CD4-positive, alpha-beta memory T cell (primary cell): ENCODE results near the gene FAM171A1. TPM values are rescaled to one million over a fixed set of nuclear protein-coding genes. Genes with fewer than 3 reads are reported as not detected.
"Not testable (repeated sequence)": the region's sequence is repeated elsewhere in the genome, so short reads cannot be mapped to it uniquely, and the experiment has no call there.

Experiments
- CTCF ChIA-PET: fragments of 350-600 bp; sonication (Branson Sonifier 250); formaldehyde crosslinking; loops from one replicate; lab custom pipeline; 2021; ENCODE audit warnings: inconsistent platforms; ENCODE audit not compliant: partially characterized antibody; lab: Charles Lee
- POLR2A ChIA-PET: fragments of 350-600 bp; sonication (Branson Sonifier 250); formaldehyde crosslinking; loops from one replicate; lab custom pipeline; 2021; ENCODE audit not compliant: partially characterized antibody; lab: Charles Lee
- DNase-seq, 5 donors: peaks; one replicate each; pipeline versions ENCODE4 v3.0.0 to v3.0.0-alpha.2; 2020 to 2022; ENCODE audit warnings: mixed read lengths in 1 of 5
- H3K27ac ChIP-seq: one replicate; pipeline ENCODE4 v1.7.0; 2013; ENCODE audit warnings: low read depth, low read length
- H3K27me3 ChIP-seq: 2 replicates; pipeline ENCODE4 v1.7.0; 2013; ENCODE audit warnings: mild to moderate bottlenecking, low read length, moderate library complexity; ENCODE audit not compliant: insufficient read depth
- H3K36me3 ChIP-seq: 2 replicates; pipeline ENCODE4 v1.7.0; 2013; ENCODE audit warnings: mild to moderate bottlenecking, low read length, moderate library complexity; ENCODE audit not compliant: insufficient read depth
- H3K4me1 ChIP-seq: 2 replicates; pipeline ENCODE4 v1.7.0; 2013; ENCODE audit warnings: mild to moderate bottlenecking, low read length, moderate library complexity; ENCODE audit not compliant: insufficient read depth
- H3K4me3 ChIP-seq, 2 donors: one replicate each; pipeline ENCODE4 v1.7.0; 2013; ENCODE audit warnings: low read length in 2 of 2, mild to moderate bottlenecking in 1 of 2
- H3K9me3 ChIP-seq, 2 donors: one replicate each; pipeline ENCODE4 v1.7.0; 2013; ENCODE audit warnings: low read length in 2 of 2, control low read depth in 1 of 2; ENCODE audit not compliant: control insufficient read depth in 1 of 2
- H3K27ac Mint-ChIP-seq, 7 donors: one replicate each; pipeline ENCODE4 v1.8.0; 2020 to 2021; ENCODE audit warnings: mixed read lengths in 7 of 7, mild to moderate bottlenecking in 6 of 7, inconsistent platforms in 3 of 7, moderate library complexity in 3 of 7
- H3K27me3 Mint-ChIP-seq, 2 donors: one replicate each; pipeline ENCODE4 v1.8.0; 2020 to 2021; ENCODE audit warnings: mixed read lengths in 2 of 2
- H3K36me3 Mint-ChIP-seq, 2 donors: one replicate each; pipeline ENCODE4 v1.8.0; 2020 to 2021; ENCODE audit warnings: mixed read lengths in 2 of 2, inconsistent platforms in 1 of 2, mild to moderate bottlenecking in 1 of 2
- H3K4me1 Mint-ChIP-seq, 4 donors: one replicate each; pipeline ENCODE4 v1.8.0; 2020 to 2021; ENCODE audit warnings: mixed read lengths in 4 of 4, mild to moderate bottlenecking in 1 of 4
- H3K4me3 Mint-ChIP-seq, 8 donors: one replicate each; pipeline ENCODE4 v1.8.0; 2020 to 2021; ENCODE audit warnings: mixed read lengths in 8 of 8, mild to moderate bottlenecking in 7 of 8, moderate library complexity in 6 of 8, inconsistent platforms in 3 of 8
- H3K9me3 Mint-ChIP-seq, 8 donors: one replicate each; pipeline ENCODE4 v1.8.0; 2020 to 2021; ENCODE audit warnings: mixed read lengths in 8 of 8, mild to moderate bottlenecking in 5 of 8, inconsistent platforms in 3 of 8, moderate library complexity in 1 of 8
- intact Hi-C: fragments of 100-400 bp; cut with micrococcal nuclease; formaldehyde crosslinking; loops from one replicate; pipeline ENCODE4 v1.15.1; 2023
- polyA plus RNA-seq, 2 donors: library from polyadenylated mRNA; unstranded; fragments of 300-500 nt; fragmentation: Illumina TruSeq; gene quantifications; one replicate each; pipeline ENCODE4 v1.2.3, GENCODE V29; 2021
- total RNA-seq, 2 experiments: library from RNA; stranded (reverse); gene quantifications; one replicate each; pipeline ENCODE4 v1.2.3, GENCODE V29; 2021

The FAM171A1 gene
- total and polyA plus RNA-seq, 4 experiments from 2014 or later = 7.1 to 10.6 (median 8.6) TPM

- H3K27me3 Mint-ChIP-seq = peaks cover 14 to 25% of the 10 kb centered on the region in 2 donors
- H3K27ac Mint-ChIP-seq, H3K9me3 ChIP-seq, H3K4me3 ChIP-seq, H3K36me3 Mint-ChIP-seq, H3K4me1 ChIP-seq, H3K9me3 Mint-ChIP-seq, H3K36me3 ChIP-seq, H3K4me1 Mint-ChIP-seq, intact Hi-C loops, POLR2A ChIA-PET, DNase-seq, H3K4me3 Mint-ChIP-seq, H3K27me3 ChIP-seq, H3K27ac ChIP-seq, CTCF ChIA-PET: not testable (repeated sequence)
Observed at GRCh38 chr10:15388172-15388571, 17.1 kb upstream of the FAM171A1 start.

GRCh38 chr10:15387021-15387420 is 15.9 kb upstream of the FAM171A1 start:
- Mint-ChIP-seq H3K4me1 (no peaks in the 10 kb centered on the region), H3K9me3 (peaks cover 0 to 2% (median 0%) of the 10 kb centered on the region in 8 donors), H3K27me3 (peaks cover 17 to 25% of the 10 kb centered on the region in 2 donors), H3K4me3 (no peak overlapping the region), H3K36me3 (no peaks in the 10 kb centered on the region), H3K27ac (no peak overlapping the region)
- intact Hi-C loops = no loop called here
- no peaks in the 10 kb centered on the region for H3K36me3 ChIP-seq
- H3K27me3 ChIP-seq = no peaks in the 10 kb centered on the region
- H3K4me3 ChIP-seq = no peak overlapping the region
- no peak overlapping the region for H3K27ac ChIP-seq
- no peak for DNase-seq
- POLR2A ChIA-PET = no interaction called here
- CTCF ChIA-PET = no interaction called here
- no peaks in the 10 kb centered on the region for H3K4me1 ChIP-seq
- H3K9me3 ChIP-seq = no peaks in the 10 kb centered on the region

DNA sequence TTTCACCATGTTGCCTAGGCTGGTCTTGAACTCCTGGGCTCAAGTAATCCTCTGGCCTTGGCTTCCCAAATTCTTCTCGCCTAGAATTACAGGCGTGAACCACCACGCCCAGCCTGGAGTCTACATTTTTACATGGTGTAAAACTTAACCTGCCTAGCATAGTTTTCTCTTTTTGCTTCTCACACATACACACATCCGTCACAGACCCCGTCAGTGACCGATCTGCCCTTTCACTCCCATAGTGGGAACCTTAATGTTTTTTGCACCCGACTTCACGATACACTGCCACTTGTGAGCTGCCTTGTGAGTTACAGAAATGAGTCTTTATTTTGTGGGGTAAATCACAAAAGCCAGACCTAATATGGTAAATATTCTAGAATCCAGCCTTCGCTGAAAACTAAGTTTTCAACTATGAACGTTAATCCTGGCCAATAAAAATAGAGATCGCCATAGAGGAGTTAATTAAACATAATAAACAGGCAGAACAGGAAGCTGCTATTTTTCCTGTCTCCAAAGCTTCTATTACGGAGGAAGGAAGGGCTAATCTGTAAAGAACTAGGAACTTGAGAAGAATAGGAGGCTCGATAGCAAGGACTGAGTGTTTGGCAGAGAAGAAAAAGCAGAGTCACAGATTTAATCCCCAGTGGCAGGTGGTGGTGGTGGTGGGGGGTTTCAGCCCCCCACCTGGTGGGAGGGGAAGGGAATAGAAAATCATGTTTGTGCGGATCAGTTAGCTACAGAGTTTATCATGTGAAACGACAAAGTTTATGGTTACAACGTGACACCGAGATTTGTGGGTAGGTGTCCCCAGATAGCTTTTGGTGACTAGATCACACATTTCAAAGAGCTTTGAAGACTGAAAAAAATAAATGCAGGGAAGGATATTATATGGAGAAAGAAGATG is 14.7 kb upstream of the FAM171A1 start:
- no peak for DNase-seq
- H3K9me3 ChIP-seq = no peaks in the 10 kb centered on the region
- no peak overlapping the region for H3K4me3 Mint-ChIP-seq
- no peaks in the 10 kb centered on the region for H3K36me3 Mint-ChIP-seq
- H3K4me3 ChIP-seq = no peak overlapping the region
- CTCF ChIA-PET = interaction anchor here (0.6 kb wide), 1 partner anchor 38 kb away, joined by 3 read pairs; no protein-coding TSS in a partner anchor
- no peaks in the 10 kb centered on the region for H3K4me1 Mint-ChIP-seq
- H3K27me3 Mint-ChIP-seq = peaks cover 24 to 33% of the 10 kb centered on the region in 2 donors
- H3K27ac Mint-ChIP-seq = no peak overlapping the region
- peaks cover 0 to 2% (median 0%) of the 10 kb centered on the region in 8 donors for H3K9me3 Mint-ChIP-seq
- no peaks in the 10 kb centered on the region for H3K36me3 ChIP-seq
- POLR2A ChIA-PET = no interaction called here
- intact Hi-C loops = no loop called here
- H3K4me1 ChIP-seq = no peaks in the 10 kb centered on the region
- no peak overlapping the region for H3K27ac ChIP-seq
- no peaks in the 10 kb centered on the region for H3K27me3 ChIP-seq

DNA sequence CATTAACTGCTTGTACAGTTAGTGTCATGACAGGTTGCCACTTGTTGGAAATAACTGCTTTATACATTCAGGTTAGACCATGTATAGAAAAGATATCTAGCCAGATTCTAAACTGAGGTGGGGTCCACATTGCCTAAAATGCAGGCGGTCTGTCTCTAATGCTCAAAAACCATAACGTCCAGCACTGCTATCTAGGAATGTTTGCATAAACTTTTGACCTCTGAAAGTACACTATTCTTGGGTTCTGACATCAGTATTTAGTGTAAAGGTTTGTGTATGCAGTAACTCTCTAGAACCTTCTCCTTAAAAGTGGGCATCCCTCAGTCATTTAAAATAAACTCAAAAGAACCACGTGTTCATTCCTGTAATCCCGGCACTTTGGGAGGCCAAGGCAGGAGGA is 10.3 kb upstream of the FAM171A1 start:
- intact Hi-C loops = no loop called here
- Histone ChIP-seq H3K4me1 (no peaks in the 10 kb centered on the region), H3K27me3 (peaks cover 9% of the 10 kb centered on the region), H3K36me3 (no peaks in the 10 kb centered on the region), H3K9me3 (no peaks in the 10 kb centered on the region), H3K4me3 (no peak overlapping the region), H3K27ac (no peak overlapping the region)
- ChIA-PET POLR2A (interaction anchor here (0.7 kb wide), 1 partner anchor 1943 kb away, joined by 3 read pairs; no protein-coding TSS in a partner anchor), CTCF (no interaction called here)
- no peak overlapping the region for H3K27ac Mint-ChIP-seq
- DNase-seq = no peak
- H3K4me1 Mint-ChIP-seq = no peaks in the 10 kb centered on the region
- H3K27me3 Mint-ChIP-seq = peaks cover 36 to 37% of the 10 kb centered on the region in 2 donors
- H3K4me3 Mint-ChIP-seq = no peak overlapping the region
- H3K36me3 Mint-ChIP-seq = no peaks in the 10 kb centered on the region
- H3K9me3 Mint-ChIP-seq = peaks cover 0 to 2% (median 0%) of the 10 kb centered on the region in 8 donors

DNA sequence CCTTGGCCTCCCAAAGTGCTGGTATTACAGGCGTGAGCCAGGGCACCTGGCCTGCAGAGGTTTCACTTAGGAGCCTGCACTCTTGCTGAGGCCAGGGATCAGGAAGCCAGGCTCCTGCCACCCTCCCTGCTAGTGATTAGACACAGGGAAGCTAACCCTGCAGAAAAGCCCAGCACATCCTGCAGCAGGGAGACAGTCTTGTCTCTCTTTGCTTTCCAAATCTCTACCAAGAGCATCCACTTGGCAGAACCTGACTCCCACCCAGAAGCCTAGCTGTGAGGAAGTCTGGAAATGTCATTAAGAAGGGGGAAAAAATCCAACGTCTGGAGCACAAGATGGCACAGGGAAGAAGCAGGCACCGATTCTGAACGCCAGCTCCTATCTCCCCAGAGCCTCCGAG is 8.0 kb upstream of the FAM171A1 start:
- H3K4me3 ChIP-seq = no peak overlapping the region
- H3K36me3 Mint-ChIP-seq = no peaks in the 10 kb centered on the region
- intact Hi-C loops = no loop called here
- no peak for DNase-seq
- ChIA-PET CTCF (no interaction called here), POLR2A (no interaction called here)
- no peaks in the 10 kb centered on the region for H3K36me3 ChIP-seq
- no peak overlapping the region for H3K27ac Mint-ChIP-seq
- no peaks in the 10 kb centered on the region for H3K4me1 ChIP-seq
- no peaks in the 10 kb centered on the region for H3K4me1 Mint-ChIP-seq
- H3K27me3 ChIP-seq = peaks cover 9% of the 10 kb centered on the region
- no peak overlapping the region for H3K4me3 Mint-ChIP-seq
- no peaks in the 10 kb centered on the region for H3K9me3 Mint-ChIP-seq
- H3K27me3 Mint-ChIP-seq = peaks cover 24 to 28% of the 10 kb centered on the region in 2 donors
- no peak overlapping the region for H3K27ac ChIP-seq
- H3K9me3 ChIP-seq = no peaks in the 10 kb centered on the region

GRCh38 chr10:15378569-15378968 is 7.5 kb upstream of the FAM171A1 start:
- POLR2A ChIA-PET = no interaction called here
- Histone ChIP-seq H3K27ac (no peak overlapping the region), H3K9me3 (no peaks in the 10 kb centered on the region), H3K4me3 (no peak overlapping the region), H3K27me3 (peaks cover 9% of the 10 kb centered on the region), H3K36me3 (no peaks in the 10 kb centered on the region), H3K4me1 (no peaks in the 10 kb centered on the region)
- H3K9me3 Mint-ChIP-seq = no peaks in the 10 kb centered on the region
- H3K4me3 Mint-ChIP-seq = no peak overlapping the region
- no peak for DNase-seq
- intact Hi-C loops = no loop called here
- CTCF ChIA-PET = no interaction called here
- no peaks in the 10 kb centered on the region for H3K4me1 Mint-ChIP-seq
- peaks cover 21 to 27% of the 10 kb centered on the region in 2 donors for H3K27me3 Mint-ChIP-seq
- no peak overlapping the region for H3K27ac Mint-ChIP-seq
- H3K36me3 Mint-ChIP-seq = no peaks in the 10 kb centered on the region

GRCh38 chr10:15374566-15374965 is 3.5 kb upstream of the FAM171A1 start:
- no peak for DNase-seq
- POLR2A ChIA-PET = no interaction called here
- H3K9me3 ChIP-seq = no peaks in the 10 kb centered on the region
- H3K27me3 ChIP-seq = peaks cover 9% of the 10 kb centered on the region
- CTCF ChIA-PET = interaction anchor here (0.7 kb wide), 1 partner anchor 122 kb away, joined by 3 read pairs; no protein-coding TSS in a partner anchor
- peaks cover 9% of the 10 kb centered on the region for H3K4me1 ChIP-seq
- Mint-ChIP-seq H3K36me3 (no peaks in the 10 kb centered on the region), H3K4me3 (no peak overlapping the region), H3K9me3 (no peaks in the 10 kb centered on the region), H3K27ac (peak overlapping the region in 1 of 7 donors; percentile 1), H3K4me1 (peaks cover 0 to 12% (median 5%) of the 10 kb centered on the region in 4 donors), H3K27me3 (peaks cover 15 to 18% of the 10 kb centered on the region in 2 donors)
- intact Hi-C loops = loop anchor here (5.0 kb wide), 2 partner anchors 267 to 877 kb away; no protein-coding TSS in a partner anchor
- H3K36me3 ChIP-seq = no peaks in the 10 kb centered on the region
- H3K27ac ChIP-seq = no peak overlapping the region
- H3K4me3 ChIP-seq = no peak overlapping the region
